H9 (cell line): ENCODE results near the gene APC. TPM values are rescaled to one million over a fixed set of nuclear protein-coding genes. Genes with fewer than 3 reads are reported as not detected.

Source experiments
- DNase-seq: peaks from one replicate; pipeline ENCODE4 v3.0.0-alpha.2; 2017
- H2AFZ ChIP-seq: one replicate; pipeline ENCODE4 v1.6.1; 2013; ENCODE audit warnings: mild to moderate bottlenecking, low read length, control low read depth, moderate library complexity
- H2AK5ac ChIP-seq: 2 replicates; pipeline ENCODE4 v1.6.1; 2013; ENCODE audit warnings: low read length, control low read depth, mixed read lengths; ENCODE audit not compliant: insufficient read length
- H2BK120ac ChIP-seq: one replicate; pipeline ENCODE4 v1.6.1; 2013; ENCODE audit warnings: low read depth, mild to moderate bottlenecking, low read length, control low read depth, inconsistent platforms; ENCODE audit not compliant: poor library complexity, severe bottlenecking
- H2BK12ac ChIP-seq: 2 replicates; pipeline ENCODE4 v1.6.1; 2013; ENCODE audit warnings: low read length, control low read depth, mixed read lengths, low read depth; ENCODE audit not compliant: insufficient read length
- H2BK15ac ChIP-seq: 2 replicates; pipeline ENCODE4 v1.6.1; 2013; ENCODE audit warnings: low read depth, low read length, control low read depth
- H2BK20ac ChIP-seq: one replicate; pipeline ENCODE4 v1.6.1; 2013; ENCODE audit warnings: low read depth, mild to moderate bottlenecking, low read length, control low read depth, inconsistent platforms; ENCODE audit not compliant: poor library complexity, severe bottlenecking
- H2BK5ac ChIP-seq: 2 replicates; pipeline ENCODE4 v1.6.1; 2013; ENCODE audit warnings: low read length, control low read depth, mixed read lengths; ENCODE audit not compliant: insufficient read length
- H3K14ac ChIP-seq: 2 replicates; pipeline ENCODE4 v1.6.1; 2013; ENCODE audit warnings: low read length, control low read depth; ENCODE audit not compliant: insufficient read depth
- H3K18ac ChIP-seq: 2 replicates; pipeline ENCODE4 v1.6.1; 2013; ENCODE audit warnings: low read depth, mild to moderate bottlenecking, mixed read lengths, low read length, control low read depth; ENCODE audit not compliant: insufficient read length
- H3K23ac ChIP-seq: 2 replicates; pipeline ENCODE4 v1.6.1; 2013; ENCODE audit warnings: low read length, control low read depth, mixed read lengths, low read depth; ENCODE audit not compliant: insufficient read length
- H3K23me2 ChIP-seq: 2 replicates; pipeline ENCODE4 v1.6.1; 2013; ENCODE audit warnings: low read depth, mild to moderate bottlenecking, mixed read lengths, low read length, control low read depth; ENCODE audit not compliant: insufficient read length, poor library complexity, severe bottlenecking
- H3K27ac ChIP-seq: 2 replicates; pipeline ENCODE4 v1.5.1; 2013; ENCODE audit warnings: low read length, control low read depth, mixed read lengths, low read depth; ENCODE audit not compliant: insufficient read length
- H3K27me3 ChIP-seq: 2 replicates; pipeline ENCODE4 v1.6.1; 2013; ENCODE audit warnings: low read length, control low read depth, inconsistent platforms; ENCODE audit not compliant: insufficient read depth
- H3K4ac ChIP-seq: 2 replicates; pipeline ENCODE4 v1.6.1; 2013; ENCODE audit warnings: low read depth, mild to moderate bottlenecking, control low read depth, inconsistent platforms, low read length, moderate library complexity
- H3K4me1 ChIP-seq: 2 replicates; pipeline ENCODE4 v1.6.1; 2013; ENCODE audit warnings: low read length, control low read depth, inconsistent platforms; ENCODE audit not compliant: insufficient read depth
- H3K4me2 ChIP-seq: 2 replicates; pipeline ENCODE4 v1.6.1; 2013; ENCODE audit warnings: low read length, control low read depth, mixed read lengths; ENCODE audit not compliant: insufficient read length, insufficient read depth
- H3K56ac ChIP-seq: 2 replicates; pipeline ENCODE4 v1.6.1; 2013; ENCODE audit warnings: low read depth, mild to moderate bottlenecking, mixed read lengths, low read length, control low read depth; ENCODE audit not compliant: insufficient read length
- H3K79me1 ChIP-seq: 2 replicates; pipeline ENCODE4 v1.6.1; 2013; ENCODE audit warnings: low read depth, mild to moderate bottlenecking, moderate library complexity, low read length, control low read depth, inconsistent platforms; ENCODE audit not compliant: insufficient read depth, poor library complexity, severe bottlenecking
- H3K79me2 ChIP-seq: 2 replicates; pipeline ENCODE4 v1.6.1; 2013; ENCODE audit warnings: low read length, control low read depth, inconsistent platforms; ENCODE audit not compliant: insufficient read depth
- H3K9ac ChIP-seq: 2 replicates; pipeline ENCODE4 v1.6.1; 2013; ENCODE audit warnings: low read length, control low read depth, mixed read lengths; ENCODE audit not compliant: insufficient read length; ENCODE audit errors: extremely low read depth
- H3K9me3 ChIP-seq: one replicate; pipeline ENCODE4 v1.6.1; 2013; ENCODE audit warnings: low read depth, low read length, inconsistent platforms; ENCODE audit not compliant: control insufficient read depth
- H3T11ph ChIP-seq: one replicate; pipeline ENCODE4 v1.6.1; 2013; ENCODE audit warnings: mild to moderate bottlenecking, low read length, control low read depth, inconsistent platforms
- H4K20me1 ChIP-seq: one replicate; pipeline ENCODE4 v1.6.1; 2013; ENCODE audit not compliant: control insufficient read depth, insufficient read length, insufficient read depth
- H4K5ac ChIP-seq: 2 replicates; pipeline ENCODE4 v1.6.1; 2013; ENCODE audit warnings: low read depth, mild to moderate bottlenecking, mixed read lengths, low read length, control low read depth; ENCODE audit not compliant: insufficient read length
- H4K8ac ChIP-seq: replicated peaks from 2 replicates; pipeline ENCODE4 v1.6.1; 2013; ENCODE audit warnings: low read length, control low read depth, mixed read lengths, low read depth; ENCODE audit not compliant: insufficient read length
- H4K91ac ChIP-seq: 2 replicates; pipeline ENCODE4 v1.6.1; 2013; ENCODE audit warnings: low read depth, mild to moderate bottlenecking, moderate library complexity, mixed read lengths, low read length, control low read depth; ENCODE audit not compliant: insufficient read length
- H3K27ac Mint-ChIP-seq, 3 experiments: 2 replicates in 2 of 3; 3 replicates in 1 of 3; pipeline ENCODE4 v1.8.0; 2020 to 2021; ENCODE audit warnings: mixed read lengths in 3 of 3, mild to moderate bottlenecking in 1 of 3, moderate library complexity in 1 of 3
- H3K27me3 Mint-ChIP-seq: 2 replicates; pipeline ENCODE4 v1.8.0; 2021; ENCODE audit warnings: low read depth, mild to moderate bottlenecking, moderate library complexity, mixed read lengths
- H3K36me3 Mint-ChIP-seq, 3 experiments: 2 replicates in 2 of 3; 3 replicates in 1 of 3; pipeline ENCODE4 v1.8.0; 2020 to 2021; ENCODE audit warnings: low read depth in 3 of 3, mixed read lengths in 3 of 3; ENCODE audit not compliant: insufficient read depth in 1 of 3
- H3K4me1 Mint-ChIP-seq, 2 experiments: 2 replicates each; pipeline ENCODE4 v1.8.0; 2020; ENCODE audit warnings: mixed read lengths in 2 of 2
- H3K4me3 Mint-ChIP-seq, 2 experiments: 2 replicates in 1 of 2; 3 replicates in 1 of 2; pipeline ENCODE4 v1.8.0; 2020 to 2021; ENCODE audit warnings: mild to moderate bottlenecking in 2 of 2, mixed read lengths in 2 of 2, moderate library complexity in 1 of 2
- H3K9me3 Mint-ChIP-seq, 2 experiments: 2 replicates in 1 of 2; 3 replicates in 1 of 2; pipeline ENCODE4 v1.8.0; 2020; ENCODE audit warnings: mild to moderate bottlenecking in 2 of 2, mixed read lengths in 2 of 2, moderate library complexity in 1 of 2
- CTCF ChIP-seq: fragments of 200-600 bp; sonication (generic); conservative IDR thresholded peaks from 3 replicates; pipeline ENCODE4 v1.8.0; 2021; ENCODE audit warnings: antibody characterized with exemption, mild to moderate bottlenecking
- WGBS: extraction: QIAGEN DNeasy Blood & Tissue Kit; methylation state at CpG from one replicate; pipeline ENCODE4 v1.1.7; 2013; ENCODE audit warnings: missing lambda C conversion rate, low lambda C conversion rate, mixed read lengths; ENCODE audit not compliant: insufficient read length; ENCODE audit errors: extremely low coverage; 5-methylcytosine and 5-hydroxymethylcytosine counted together
- total RNA-seq: library from RNA; stranded (reverse); gene quantifications from 2 replicates; pipeline ENCODE4 v1.2.1, GENCODE V29; 2021

The APC gene
- total RNA-seq, 1 experiment from 2014 or later, result 29.3 TPM

GRCh38 chr5:112846556-112846955 is 108.9 kb downstream of the APC start:
- no peak overlapping the region for H4K8ac ChIP-seq
- no peak overlapping the region for H4K91ac ChIP-seq
- no peak overlapping the region for H3K18ac ChIP-seq
- no peak for DNase-seq
- H4K20me1 ChIP-seq, result no peaks in the 10 kb centered on the region
- no peak overlapping the region; a peak in 1 of 7 replicates for H3K27ac Mint-ChIP-seq
- no peak overlapping the region for H3K9ac ChIP-seq
- no CpG with 5 or more reads among the region's 5 CpGs for whole genome bisulfite sequencing
- H3K36me3 Mint-ChIP-seq, result peaks cover 13 to 16% (median 16%) of the 10 kb centered on the region in 3 experiments
- H2BK120ac ChIP-seq, result no peak overlapping the region
- no peak overlapping the region for H3K27ac ChIP-seq
- H3K14ac ChIP-seq, result no peak overlapping the region
- no peak overlapping the region for H3T11ph ChIP-seq
- no peak overlapping the region for H2AK5ac ChIP-seq
- no peak overlapping the region for H3K4ac ChIP-seq
- H3K27me3 ChIP-seq, result no peaks in the 10 kb centered on the region
- no peak overlapping the region for H4K5ac ChIP-seq
- H3K9me3 ChIP-seq, result no peaks in the 10 kb centered on the region
- no peak for TF ChIP-seq CTCF
- H3K4me1 Mint-ChIP-seq, result peaks cover 14 to 19% of the 10 kb centered on the region in 2 experiments
- H3K9me3 Mint-ChIP-seq, result peaks cover 7 to 12% of the 10 kb centered on the region in 2 experiments; a peak in 4 of 5 replicates
- H3K27me3 Mint-ChIP-seq, result no peaks in the 10 kb centered on the region
- no peak overlapping the region for H3K23ac ChIP-seq
- no peak overlapping the region for H3K4me3 Mint-ChIP-seq
- H2AFZ ChIP-seq, result no peak overlapping the region
- H2BK5ac ChIP-seq, result no peak overlapping the region
- no peak overlapping the region for H2BK20ac ChIP-seq
- no peaks in the 10 kb centered on the region for H3K23me2 ChIP-seq
- H3K56ac ChIP-seq, result no peak overlapping the region
- no peaks in the 10 kb centered on the region for H3K79me1 ChIP-seq
- H3K79me2 ChIP-seq, result no peaks in the 10 kb centered on the region
- no peak overlapping the region for H2BK15ac ChIP-seq
- peaks cover 8% of the 10 kb centered on the region for H3K4me1 ChIP-seq
- H2BK12ac ChIP-seq, result no peak overlapping the region
- no peak overlapping the region for H3K4me2 ChIP-seq
